Spleen (tissue), 11 donors: ENCODE measurements around the gene LSAMP. TPM values are rescaled to one million over a fixed set of nuclear protein-coding genes. Genes with fewer than 3 reads are reported as not detected.

ENCODE experiments used
- DNase-seq: peaks from one replicate; pipeline ENCODE4 v3.0.0-alpha.2; 2020
- H3K27ac ChIP-seq, 8 donors: fragments of 200-600 bp; sonication (generic) in 7 of 8; 1 replicate in 4 of 8; 2 replicates in 4 of 8; pipeline versions ENCODE4 v1.5.0 to v1.8.0; 2016 to 2021; ENCODE audit warnings: inconsistent platforms in 4 of 8, mild to moderate bottlenecking in 4 of 8, moderate library complexity in 1 of 8
- H3K27me3 ChIP-seq, 7 donors: fragments of 200-600 bp; sonication (generic) in 6 of 7; replicated peaks in 1 of 7; 1 replicate in 4 of 7; 2 replicates in 3 of 7; pipeline versions ENCODE4 v1.5.0 to v1.8.0; 2016 to 2021; ENCODE audit warnings: inconsistent platforms in 3 of 7, mild to moderate bottlenecking in 1 of 7
- H3K36me3 ChIP-seq, 6 donors: fragments of 200-600 bp; sonication (generic) in 5 of 6; 1 replicate in 4 of 6; 2 replicates in 2 of 6; pipeline versions ENCODE4 v1.5.0 to v1.8.0; 2016 to 2021; ENCODE audit warnings: inconsistent platforms in 2 of 6
- H3K4me1 ChIP-seq, 6 donors: fragments of 200-600 bp; sonication (generic) in 5 of 6; 1 replicate in 3 of 6; 2 replicates in 3 of 6; pipeline versions ENCODE4 v1.5.0 to v1.8.0; 2016 to 2021; ENCODE audit warnings: inconsistent platforms in 3 of 6
- H3K4me3 ChIP-seq, 8 donors: fragments of 200-600 bp; sonication (generic) in 7 of 8; 1 replicate in 4 of 8; 2 replicates in 4 of 8; pipeline versions ENCODE4 v1.5.0 to v1.8.0; 2016 to 2021; ENCODE audit warnings: inconsistent platforms in 4 of 8, mild to moderate bottlenecking in 4 of 8, moderate library complexity in 2 of 8
- H3K9me3 ChIP-seq, 8 donors: fragments of 200-600 bp; sonication (generic) in 7 of 8; 1 replicate in 4 of 8; 2 replicates in 4 of 8; pipeline versions ENCODE4 v1.5.0 to v1.8.0; 2016 to 2021; ENCODE audit warnings: inconsistent platforms in 4 of 8
- CTCF ChIP-seq, 11 experiments: fragments of 200-600 bp in 7 of 11; fragments of 450-650 bp in 4 of 11; sonication (generic) in 4 of 11; IDR thresholded peaks in 8 of 11; conservative IDR thresholded peaks in 3 of 11; 1 replicate in 7 of 11; 2 replicates in 4 of 11; pipeline versions ENCODE4 v1.4.0 to v1.8.0; 2016 to 2021; ENCODE audit warnings: antibody characterized with exemption in 11 of 11, inconsistent platforms in 4 of 11, mild to moderate bottlenecking in 1 of 11
- POLR2A ChIP-seq, 3 donors: fragments of 450-650 bp; IDR thresholded peaks; one replicate each; pipeline ENCODE4 v1.5.1; 2017; ENCODE audit warnings: antibody characterized with exemption in 3 of 3, mild to moderate bottlenecking in 1 of 3
- POLR2AphosphoS5 ChIP-seq, 3 donors: sonication (generic); formaldehyde crosslinking; IDR thresholded peaks; one replicate each; pipeline ENCODE4 v1.5.1; 2017; ENCODE audit warnings: antibody characterized with exemption in 3 of 3
- WGBS, 5 donors: extraction: QIAGEN DNeasy Blood & Tissue Kit in 3 of 5; methylation state at CpG; one replicate each; pipeline versions ENCODE4 v1.1.5 to v1.1.7; 2013 to 2018; 5-methylcytosine and 5-hydroxymethylcytosine counted together
- intact Hi-C: fragments of 100-400 bp; cut with DNase I; formaldehyde crosslinking; loops from one replicate; pipeline ENCODE4 v1.15.0; 2023; ENCODE audit warnings: low total_unique reads
- polyA plus RNA-seq, 3 donors: library from polyadenylated mRNA; stranded (reverse); fragments of 200-250 nt; gene quantifications; one replicate each; pipeline ENCODE4 v1.2.1, GENCODE V29; 2013
- total RNA-seq, 7 donors: library from RNA; depleted of rRNA in 3 of 7; stranded (reverse); fragments of >200 nt in 3 of 7; fragmentation: NEBNext Ultra II Directional in 4 of 7; extraction: Animal tissue kit (Norgen Biotek cat#: 25700) in 4 of 7; gene quantifications; one replicate each; pipeline versions ENCODE4 v1.1.0 to v1.2.1, GENCODE V29; 2016 to 2021
- donor health status: healthy with polysubstance abuse.
- donor health status: DM: no; HTN: no; CAD: no; lungs with moderate emphysema.
- donor health status: DM: no; HTN: no; CAD: no.
- donor health status: Bipolar disorder and iron deficiency.
- donor health status: healthy.
- donor health status: DM: no; HTN: no; CAD: no.
- donor health status: DM: yes; HTN: yes; CAD: no.

Gene LSAMP
- total and polyA plus RNA-seq, 10 donors: 0.45 to 6.8 (median 1.3) TPM

- H3K27ac ChIP-seq: no peak overlapping the region
- H3K36me3 ChIP-seq: no peaks in the 10 kb centered on the region
- no peaks in the 10 kb centered on the region for H3K9me3 ChIP-seq
- no peak overlapping the region for H3K4me3 ChIP-seq
- intact Hi-C loops: no loop called here
- no peak for DNase-seq
- TF ChIP-seq POLR2A (IDR thresholded peaks at IDR 0.05): no peak
- no peak for TF ChIP-seq POLR2AphosphoS5 (IDR thresholded peaks at IDR 0.05)
- TF ChIP-seq CTCF (IDR thresholded peaks at IDR 0.05 in 8 of 11, conservative IDR thresholded peaks at IDR 0.05 in 3 of 11): no peak
- H3K4me1 ChIP-seq: no peaks in the 10 kb centered on the region
- no peaks in the 10 kb centered on the region for H3K27me3 ChIP-seq
Observed at GRCh38 chr3:115974940-115975339, 470.3 kb downstream of the LSAMP start.

GRCh38 chr3:115968871-115969270 is 476.4 kb downstream of the LSAMP start:
- no peaks in the 10 kb centered on the region for H3K4me1 ChIP-seq

GRCh38 chr3:115961380-115961779 is 483.9 kb downstream of the LSAMP start:
- no peaks in the 10 kb centered on the region for H3K4me1 ChIP-seq
- no peak for DNase-seq
- WGBS, 5 donors: 57 to 74% (median 64%) methylated on average over 4 of the region's 4 CpGs
- no peak overlapping the region for H3K4me3 ChIP-seq
- H3K9me3 ChIP-seq: no peaks in the 10 kb centered on the region
- peaks cover 0 to 5% (median 0%) of the 10 kb centered on the region in 7 donors for H3K27me3 ChIP-seq
- TF ChIP-seq CTCF (IDR thresholded peaks at IDR 0.05 in 8 of 11, conservative IDR thresholded peaks at IDR 0.05 in 3 of 11) (no peak), POLR2A (IDR thresholded peaks at IDR 0.05) (no peak), POLR2AphosphoS5 (IDR thresholded peaks at IDR 0.05) (no peak)
- H3K27ac ChIP-seq: no peak overlapping the region
- intact Hi-C loops: no loop called here
- H3K36me3 ChIP-seq: no peaks in the 10 kb centered on the region

More at GRCh38 chr3:115968871-115969270, 476.4 kb downstream of the LSAMP start:
- DNase-seq: no peak
- intact Hi-C loops: no loop called here
- no peaks in the 10 kb centered on the region for H3K36me3 ChIP-seq
- H3K9me3 ChIP-seq: peaks cover 0 to 9% (median 3%) of the 10 kb centered on the region in 8 donors
- no peak overlapping the region for H3K27ac ChIP-seq
- H3K27me3 ChIP-seq: no peaks in the 10 kb centered on the region
- WGBS, 5 donors: 68 to 93% (median 89%) methylated on average over 4 of the region's 4 CpGs
- TF ChIP-seq POLR2AphosphoS5 (IDR thresholded peaks at IDR 0.05): no peak
- TF ChIP-seq POLR2A (IDR thresholded peaks at IDR 0.05): no peak
- no peak for TF ChIP-seq CTCF (IDR thresholded peaks at IDR 0.05 in 8 of 11, conservative IDR thresholded peaks at IDR 0.05 in 3 of 11)
- no peak overlapping the region for H3K4me3 ChIP-seq

GRCh38 chr3:115960799-115961198 is 484.5 kb downstream of the LSAMP start:
- H3K36me3 ChIP-seq: no peaks in the 10 kb centered on the region
- no peaks in the 10 kb centered on the region for H3K9me3 ChIP-seq
- WGBS, 5 donors: 55 to 65% (median 62%) methylated on average over 5 of the region's 5 CpGs
- intact Hi-C loops: no loop called here
- no peak overlapping the region for H3K4me3 ChIP-seq
- TF ChIP-seq POLR2AphosphoS5 (IDR thresholded peaks at IDR 0.05): no peak
- TF ChIP-seq POLR2A (IDR thresholded peaks at IDR 0.05): no peak
- TF ChIP-seq CTCF (IDR thresholded peaks at IDR 0.05 in 8 of 11, conservative IDR thresholded peaks at IDR 0.05 in 3 of 11): no peak
- no peak overlapping the region for H3K27ac ChIP-seq
- peaks cover 0 to 5% (median 0%) of the 10 kb centered on the region in 7 donors for H3K27me3 ChIP-seq
- no peak for DNase-seq
- no peaks in the 10 kb centered on the region for H3K4me1 ChIP-seq
